ENCODE data around the gene ZNF774.

GRCh38 chr15:90362936-90363212 is 10.8 kb downstream of the ZNF774 start:
- TF ChIP-seq, protein P1, sequence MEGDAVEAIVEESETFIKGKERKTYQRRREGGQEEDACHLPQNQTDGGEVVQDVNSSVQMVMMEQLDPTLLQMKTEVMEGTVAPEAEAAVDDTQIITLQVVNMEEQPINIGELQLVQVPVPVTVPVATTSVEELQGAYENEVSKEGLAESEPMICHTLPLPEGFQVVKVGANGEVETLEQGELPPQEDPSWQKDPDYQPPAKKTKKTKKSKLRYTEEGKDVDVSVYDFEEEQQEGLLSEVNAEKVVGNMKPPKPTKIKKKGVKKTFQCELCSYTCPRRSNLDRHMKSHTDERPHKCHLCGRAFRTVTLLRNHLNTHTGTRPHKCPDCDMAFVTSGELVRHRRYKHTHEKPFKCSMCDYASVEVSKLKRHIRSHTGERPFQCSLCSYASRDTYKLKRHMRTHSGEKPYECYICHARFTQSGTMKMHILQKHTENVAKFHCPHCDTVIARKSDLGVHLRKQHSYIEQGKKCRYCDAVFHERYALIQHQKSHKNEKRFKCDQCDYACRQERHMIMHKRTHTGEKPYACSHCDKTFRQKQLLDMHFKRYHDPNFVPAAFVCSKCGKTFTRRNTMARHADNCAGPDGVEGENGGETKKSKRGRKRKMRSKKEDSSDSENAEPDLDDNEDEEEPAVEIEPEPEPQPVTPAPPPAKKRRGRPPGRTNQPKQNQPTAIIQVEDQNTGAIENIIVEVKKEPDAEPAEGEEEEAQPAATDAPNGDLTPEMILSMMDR (IDR thresholded peaks at IDR 0.05 in 4 of 5, conservative IDR thresholded peaks at IDR 0.05 in 1 of 5): no peak
- TF ChIP-seq POLR2A (IDR thresholded peaks at IDR 0.05): no peak

Measured in gastrocnemius medialis (tissue), 4 donors.